ENCODE data around the gene ZFYVE28.

DNA sequence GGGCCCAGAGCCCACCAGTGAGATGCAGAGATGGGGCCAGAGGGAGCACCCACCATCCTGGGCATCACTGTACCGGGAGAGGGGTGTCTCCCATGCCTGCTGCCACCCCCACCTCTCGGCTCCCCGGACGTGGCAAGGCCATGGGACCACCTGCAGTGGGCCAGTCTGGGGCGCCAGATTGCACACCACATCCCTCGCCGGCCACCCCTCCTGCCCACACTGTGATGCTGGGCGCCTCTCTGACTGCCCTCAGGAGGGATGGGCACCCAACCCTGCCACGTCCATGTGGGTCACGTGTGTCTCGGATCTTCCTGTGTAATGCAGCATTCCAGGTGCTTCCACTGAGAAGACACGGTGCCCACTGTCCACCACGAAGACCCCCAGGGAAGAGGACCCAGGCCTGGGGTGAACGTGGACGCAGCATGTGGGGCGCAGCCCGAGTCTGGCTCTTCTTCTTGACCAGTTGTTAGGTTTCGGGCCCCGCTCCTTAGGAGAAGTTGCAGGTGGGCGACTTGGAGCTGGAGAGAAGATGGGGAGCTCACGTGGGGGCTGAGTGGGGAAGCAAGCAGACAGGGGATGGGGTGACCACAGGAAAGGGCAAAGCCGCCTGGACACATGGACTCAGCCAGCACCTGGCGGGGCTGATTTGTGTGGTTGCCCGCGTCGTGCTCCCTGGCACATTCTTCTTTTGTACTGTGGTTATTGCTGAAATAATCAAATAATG, 47.7 kb downstream of the ZFYVE28 start:
- TF ChIP-seq GATA2 (IDR thresholded peaks at IDR 0.05; ENCODE audit: low read depth, low read length) (no peak), GATA3 (IDR thresholded peaks at IDR 0.05; ENCODE audit: low read depth, low read length) (no peak)

Measured in SH-SY5Y (cell line).